ENCODE data around the gene OCRL.

- TF ChIP-seq POLR2A (IDR thresholded peaks at IDR 0.05) (no peak), CTCF (IDR thresholded peaks at IDR 0.05) (no peak), EP300 (IDR thresholded peaks at IDR 0.05) (no peak)
Observed at GRCh38 chrX:129594781-129595180, 54.7 kb downstream of the OCRL start.
